Measurements from ENCODE around the gene FARSB.

FARSB gene

DNA sequence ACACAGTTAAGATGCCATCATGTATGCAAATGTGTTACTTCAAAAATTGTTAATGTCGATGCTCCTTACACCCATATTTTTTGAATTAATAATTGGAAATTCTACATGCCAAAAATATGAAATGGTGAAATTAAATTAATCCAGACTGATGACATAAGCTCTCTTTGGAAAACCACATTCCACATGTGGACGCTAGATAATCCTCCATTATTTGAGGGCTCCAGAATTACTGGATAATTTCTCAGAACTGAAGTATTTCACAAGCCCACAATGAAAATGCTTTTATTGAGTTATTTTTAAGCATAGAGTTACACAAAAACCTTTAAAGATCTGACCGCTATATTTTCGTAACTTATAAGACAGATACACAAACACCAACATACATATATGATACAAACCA is 47.8 kb downstream of the FARSB start:
- no peaks in the 10 kb centered on the region for H3K27me3 ChIP-seq (ENCODE audit: insufficient read depth, low read depth)
- H3K4me3 ChIP-seq (IDR thresholded peaks at IDR 0.05; ENCODE audit: insufficient read depth, low read depth, low read length): no peak overlapping the region
- no peak overlapping the region for H3K27ac ChIP-seq
- no peak overlapping the region for H2AFZ ChIP-seq (ENCODE audit: low read depth)
- H3K79me2 ChIP-seq (ENCODE audit: insufficient read depth, low read depth): peaks cover 6% of the 10 kb centered on the region; the same call in 1 of the 2 replicates
- H4K20me1 ChIP-seq (ENCODE audit: insufficient read depth): no peaks in the 10 kb centered on the region
- TF ChIP-seq, protein P1, sequence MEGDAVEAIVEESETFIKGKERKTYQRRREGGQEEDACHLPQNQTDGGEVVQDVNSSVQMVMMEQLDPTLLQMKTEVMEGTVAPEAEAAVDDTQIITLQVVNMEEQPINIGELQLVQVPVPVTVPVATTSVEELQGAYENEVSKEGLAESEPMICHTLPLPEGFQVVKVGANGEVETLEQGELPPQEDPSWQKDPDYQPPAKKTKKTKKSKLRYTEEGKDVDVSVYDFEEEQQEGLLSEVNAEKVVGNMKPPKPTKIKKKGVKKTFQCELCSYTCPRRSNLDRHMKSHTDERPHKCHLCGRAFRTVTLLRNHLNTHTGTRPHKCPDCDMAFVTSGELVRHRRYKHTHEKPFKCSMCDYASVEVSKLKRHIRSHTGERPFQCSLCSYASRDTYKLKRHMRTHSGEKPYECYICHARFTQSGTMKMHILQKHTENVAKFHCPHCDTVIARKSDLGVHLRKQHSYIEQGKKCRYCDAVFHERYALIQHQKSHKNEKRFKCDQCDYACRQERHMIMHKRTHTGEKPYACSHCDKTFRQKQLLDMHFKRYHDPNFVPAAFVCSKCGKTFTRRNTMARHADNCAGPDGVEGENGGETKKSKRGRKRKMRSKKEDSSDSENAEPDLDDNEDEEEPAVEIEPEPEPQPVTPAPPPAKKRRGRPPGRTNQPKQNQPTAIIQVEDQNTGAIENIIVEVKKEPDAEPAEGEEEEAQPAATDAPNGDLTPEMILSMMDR (conservative IDR thresholded peaks at IDR 0.05; ENCODE audit: low read depth, low read length): no peak
- no peak overlapping the region for H3K9ac ChIP-seq
- peaks cover 4% of the 10 kb centered on the region; the same call in 1 of the 2 replicates for H3K36me3 ChIP-seq (ENCODE audit: insufficient read depth)
- H3K4me2 ChIP-seq: no peak overlapping the region
- H3K4me1 ChIP-seq (ENCODE audit: low read depth, poor library complexity, severe bottlenecking): no peaks in the 10 kb centered on the region

DNA sequence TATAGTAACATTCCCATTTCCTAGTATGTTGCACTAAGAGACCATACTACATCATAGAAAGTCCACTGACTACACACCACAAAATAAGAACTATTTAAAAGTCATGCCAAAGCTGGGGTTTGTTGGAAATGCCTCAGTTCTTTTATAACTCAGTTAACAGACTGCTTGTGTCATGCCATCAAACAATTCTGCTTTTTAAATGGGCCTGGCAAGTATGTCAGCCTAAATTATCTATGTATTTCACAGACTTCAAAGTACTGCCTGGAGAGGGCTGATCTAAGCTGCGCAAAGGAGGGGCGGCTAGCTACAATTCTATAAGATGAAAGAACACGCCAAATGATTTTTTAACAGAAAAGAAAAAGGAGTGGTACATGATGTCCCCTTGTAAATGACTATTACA is 49.6 kb downstream of the FARSB start:
- Histone ChIP-seq H3K4me2 (no peak overlapping the region), H3K4me1 (ENCODE audit: low read depth, poor library complexity, severe bottlenecking) (no peaks in the 10 kb centered on the region), H3K27me3 (ENCODE audit: insufficient read depth, low read depth) (no peaks in the 10 kb centered on the region), H3K4me3 (IDR thresholded peaks at IDR 0.05; ENCODE audit: insufficient read depth, low read depth, low read length) (no peak overlapping the region), H3K36me3 (ENCODE audit: insufficient read depth) (0 out of 2 replicates have a peak, but pooled peaks cover 2% of the 10 kb centered on the region), H2AFZ (ENCODE audit: low read depth) (no peak overlapping the region), H3K79me2 (ENCODE audit: insufficient read depth, low read depth) (peaks cover 6% of the 10 kb centered on the region; the same call in 1 of the 2 replicates), H4K20me1 (ENCODE audit: insufficient read depth) (no peaks in the 10 kb centered on the region), H3K9ac (no peak overlapping the region), H3K27ac (no peak overlapping the region)
- TF ChIP-seq, protein P1 (conservative IDR thresholded peaks at IDR 0.05; ENCODE audit: low read depth, low read length): no peak

DNA sequence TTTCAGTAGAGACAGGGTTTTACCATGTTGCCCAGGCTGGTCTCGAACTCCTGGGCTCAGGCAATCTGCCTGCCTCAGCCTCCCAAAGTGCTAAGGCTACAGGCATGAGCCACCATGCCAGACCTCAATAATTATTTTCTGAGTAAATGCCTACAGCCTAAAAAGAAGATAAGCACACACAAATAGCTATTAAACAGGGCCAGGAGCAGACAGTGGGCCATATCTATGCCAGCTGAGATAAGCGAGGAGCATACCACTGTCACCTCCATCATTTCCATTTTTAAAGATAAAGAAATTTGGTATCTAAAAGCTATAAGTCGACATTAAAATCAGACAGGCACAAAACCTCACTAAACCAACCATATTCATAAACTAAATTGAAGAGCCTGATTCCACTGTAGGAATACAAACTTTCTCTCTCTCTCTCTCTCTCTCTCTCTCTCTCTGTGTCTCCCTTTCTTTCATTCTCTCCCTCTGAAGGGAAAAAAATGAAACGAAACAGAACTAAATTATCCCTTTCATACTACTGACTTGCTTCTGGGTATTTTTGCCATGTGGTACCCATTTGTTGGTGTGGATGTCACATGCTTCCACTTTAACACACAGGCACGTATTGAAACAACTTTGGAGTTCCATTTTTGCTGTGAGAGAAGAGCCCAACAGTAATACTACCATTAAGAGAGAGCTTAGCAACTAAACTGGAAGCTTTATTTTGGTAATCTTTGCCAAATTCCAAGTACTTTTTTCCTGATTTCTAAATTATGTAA is 51.0 kb downstream of the FARSB start:
- TF ChIP-seq, protein P1 (conservative IDR thresholded peaks at IDR 0.05; ENCODE audit: low read depth, low read length): no peak
- Histone ChIP-seq H3K4me2 (no peak overlapping the region), H4K20me1 (ENCODE audit: insufficient read depth) (no peaks in the 10 kb centered on the region), H3K27me3 (ENCODE audit: insufficient read depth, low read depth) (no peaks in the 10 kb centered on the region), H3K27ac (no peak overlapping the region), H3K4me3 (IDR thresholded peaks at IDR 0.05; ENCODE audit: insufficient read depth, low read depth, low read length) (no peak overlapping the region), H3K79me2 (ENCODE audit: insufficient read depth, low read depth) (peaks cover 8% of the 10 kb centered on the region; the same call in 1 of the 2 replicates), H3K36me3 (ENCODE audit: insufficient read depth) (peaks cover 3% of the 10 kb centered on the region; the same call in 1 of the 2 replicates), H3K9ac (no peak overlapping the region), H2AFZ (ENCODE audit: low read depth) (no peak overlapping the region), H3K4me1 (ENCODE audit: low read depth, poor library complexity, severe bottlenecking) (no peaks in the 10 kb centered on the region)

DNA sequence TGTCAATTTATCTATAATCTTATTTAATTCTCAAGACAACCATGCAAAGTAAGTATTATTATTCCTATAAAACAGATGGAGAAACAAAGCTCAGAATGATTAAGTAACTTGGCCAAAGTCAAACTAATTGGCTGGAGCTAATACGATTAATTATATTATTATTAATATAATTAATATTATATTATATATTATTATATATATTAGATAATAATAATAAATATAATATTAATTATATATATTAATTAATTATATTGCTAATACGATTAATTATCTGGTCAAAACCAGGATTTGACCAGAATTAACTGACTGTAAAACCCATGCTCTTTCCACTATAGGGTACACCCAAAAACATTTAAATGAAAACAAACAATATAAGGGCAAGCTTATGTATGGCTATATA is 52.4 kb downstream of the FARSB start:
- no peaks in the 10 kb centered on the region for H3K27me3 ChIP-seq (ENCODE audit: insufficient read depth, low read depth)
- H3K4me3 ChIP-seq (IDR thresholded peaks at IDR 0.05; ENCODE audit: insufficient read depth, low read depth, low read length): no peak overlapping the region
- H4K20me1 ChIP-seq (ENCODE audit: insufficient read depth): no peaks in the 10 kb centered on the region
- H3K4me1 ChIP-seq (ENCODE audit: low read depth, poor library complexity, severe bottlenecking): no peaks in the 10 kb centered on the region
- peaks cover 18% of the 10 kb centered on the region; the same call in 1 of the 2 replicates for H3K79me2 ChIP-seq (ENCODE audit: insufficient read depth, low read depth)
- H3K27ac ChIP-seq: no peak overlapping the region
- peaks cover 10% of the 10 kb centered on the region for H3K36me3 ChIP-seq (ENCODE audit: insufficient read depth)
- no peak overlapping the region for H2AFZ ChIP-seq (ENCODE audit: low read depth)
- H3K9ac ChIP-seq: no peak overlapping the region
- TF ChIP-seq, protein P1 (conservative IDR thresholded peaks at IDR 0.05; ENCODE audit: low read depth, low read length): no peak
- no peak overlapping the region for H3K4me2 ChIP-seq

Data from KMS-11 (cell line).